GM19193 (cell line): ENCODE results near the gene FRYL.

ENCODE experiments used
- POLR2A ChIP-seq: IDR thresholded peaks from 4 replicates; pipeline ENCODE4 v1.6.1; 2011; ENCODE audit not compliant: insufficient read depth, insufficient read length; ENCODE audit errors: extremely low read depth

The FRYL gene

DNA sequence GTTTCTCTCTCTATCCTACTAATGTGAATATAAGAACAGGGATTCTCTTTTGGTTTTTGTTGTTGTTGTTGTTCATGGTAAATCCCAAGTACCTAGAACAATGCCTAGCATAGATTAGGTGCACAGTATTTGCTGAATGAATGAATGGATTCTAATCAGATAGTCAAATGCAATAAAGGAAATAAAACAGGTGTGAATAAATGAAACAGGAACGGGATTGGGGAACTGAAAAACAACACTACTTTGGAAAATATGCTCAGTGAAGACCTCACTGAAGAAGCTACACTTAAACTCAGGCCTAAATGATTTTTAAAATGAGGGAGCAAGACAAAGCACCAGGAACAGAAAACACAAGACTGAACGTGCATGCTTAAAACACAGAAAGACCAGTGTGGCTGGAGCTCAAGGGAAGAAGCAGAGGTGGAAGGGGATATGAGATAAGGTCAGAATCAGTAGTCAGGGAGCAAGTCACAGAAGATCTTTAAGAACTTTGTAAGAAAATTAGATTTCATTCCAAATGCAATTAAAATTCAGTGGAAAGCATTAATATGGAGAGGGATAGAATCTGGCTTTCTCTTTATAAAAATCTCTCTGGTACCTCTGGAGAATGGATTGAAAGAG is 145.3 kb downstream of the FRYL start:
- no peak for TF ChIP-seq POLR2A

DNA sequence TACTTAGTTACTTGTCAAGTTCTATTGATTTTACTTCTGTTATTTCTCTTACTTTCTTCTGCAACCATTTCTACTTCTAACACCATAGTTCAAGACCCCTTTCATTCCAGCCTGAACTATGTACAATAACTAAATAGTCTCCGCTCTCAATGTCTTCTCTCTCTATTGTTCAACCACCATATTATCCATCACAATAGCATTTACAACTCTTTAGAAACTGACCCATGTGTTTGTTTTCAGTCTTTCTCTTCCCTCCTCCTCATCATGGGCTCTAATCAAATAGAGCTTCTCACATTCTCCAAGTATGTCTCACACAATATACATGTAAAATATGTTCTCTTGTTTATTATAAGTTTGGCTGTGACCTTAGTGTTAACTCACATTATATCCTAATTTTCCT is 146.4 kb downstream of the FRYL start:
- no peak for TF ChIP-seq POLR2A

DNA sequence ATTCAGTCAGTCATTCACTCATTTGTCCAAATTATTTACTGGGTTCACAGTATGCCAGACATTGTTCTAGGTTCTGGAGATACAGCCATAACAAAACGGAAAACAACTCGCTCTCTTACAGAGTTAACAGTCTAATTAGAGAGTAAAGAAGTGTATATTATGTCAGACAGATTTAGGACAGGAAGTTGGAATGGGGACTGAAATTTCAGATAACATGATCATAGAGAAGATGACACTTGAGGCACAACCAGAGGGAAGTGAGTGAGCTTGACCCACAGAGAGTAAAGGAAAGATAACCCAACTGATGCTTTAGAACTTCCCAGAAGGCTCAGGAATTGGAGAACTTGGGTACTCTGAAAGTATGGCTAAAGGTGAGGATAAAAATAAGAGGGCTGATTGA is 150.6 kb downstream of the FRYL start:
- no peak for TF ChIP-seq POLR2A

DNA sequence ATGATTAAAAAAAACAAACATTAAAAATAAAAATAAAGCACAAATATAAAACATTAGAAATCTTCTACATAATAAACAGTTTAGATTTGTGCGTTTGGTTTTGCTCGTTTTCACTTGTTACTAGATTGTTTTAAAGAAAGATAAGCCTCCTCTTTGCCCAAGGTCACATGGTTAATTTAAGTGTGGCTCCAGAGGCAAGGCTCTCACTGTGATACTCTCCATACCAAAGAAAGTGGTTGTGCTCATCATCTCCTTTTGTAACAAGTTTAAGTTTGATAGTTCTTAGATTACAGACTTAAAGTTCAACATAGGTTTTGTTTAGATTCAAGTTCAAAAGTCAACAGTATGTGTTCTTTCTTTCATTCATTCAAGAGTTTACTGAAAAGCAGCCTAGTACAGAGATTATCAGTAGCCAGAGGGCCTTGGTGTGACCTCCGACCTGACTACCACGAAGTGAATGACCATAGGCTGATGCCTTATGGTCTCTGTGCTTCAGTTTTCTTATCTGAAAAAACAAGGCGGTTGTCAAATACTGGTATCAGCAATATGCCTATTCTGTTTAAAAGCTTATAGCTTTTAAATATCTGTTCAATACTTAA is 156.8 kb downstream of the FRYL start:
- TF ChIP-seq POLR2A: no peak

DNA sequence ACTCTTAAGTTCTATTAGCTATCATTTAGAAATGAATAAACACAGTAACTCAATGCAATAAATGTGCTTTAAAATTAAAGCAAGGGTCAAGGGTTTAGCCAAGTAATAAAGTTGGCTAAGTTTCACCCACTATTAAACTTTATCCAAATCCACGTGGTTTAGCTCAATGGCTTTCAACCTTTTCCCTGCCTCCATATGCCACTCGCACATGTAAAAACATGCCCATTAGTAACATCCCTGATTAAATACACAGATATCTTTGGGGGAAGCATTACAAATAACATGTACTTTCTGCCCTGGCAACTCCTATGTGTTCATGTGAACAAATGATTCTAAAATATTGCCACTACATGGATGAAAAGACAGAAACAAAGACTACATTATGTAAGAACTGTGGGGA is 159.2 kb downstream of the FRYL start:
- no peak for TF ChIP-seq POLR2A

DNA sequence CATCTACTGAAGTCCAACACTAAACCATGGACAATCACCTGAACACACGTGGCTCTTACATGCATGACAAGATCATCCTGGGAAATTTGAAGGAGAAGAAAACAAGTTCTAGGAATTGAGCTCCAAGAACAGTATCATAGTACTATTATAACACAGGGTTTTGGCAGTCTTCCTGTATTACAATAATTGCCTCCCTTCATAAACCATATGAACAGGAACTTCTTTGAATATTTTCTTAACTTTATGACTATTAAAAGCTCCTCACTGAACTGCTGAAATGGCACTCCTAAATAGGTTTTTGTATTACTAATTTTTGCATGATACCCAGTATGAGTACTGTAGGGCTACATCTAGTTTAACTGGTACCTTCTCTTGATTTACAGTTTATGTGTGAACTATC is 160.0 kb downstream of the FRYL start:
- no peak for TF ChIP-seq POLR2A

DNA sequence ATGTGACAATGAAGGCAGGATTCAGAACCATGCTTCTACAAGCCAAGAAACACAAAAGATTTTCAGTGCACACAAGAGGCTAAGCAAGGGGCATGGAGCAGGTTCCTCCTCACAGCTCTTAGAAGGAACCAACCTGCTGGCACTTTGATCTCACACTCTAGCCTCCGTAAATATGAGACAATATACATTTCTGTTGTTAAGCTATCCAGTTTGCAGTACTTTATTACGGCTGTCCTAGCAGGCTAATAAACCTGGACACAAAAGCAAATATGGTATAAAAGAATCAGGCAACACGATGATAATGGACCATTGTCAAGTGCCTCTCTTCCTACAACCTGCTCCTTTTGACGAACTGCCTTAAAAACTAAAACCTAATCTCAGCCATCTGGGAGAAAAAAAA is 175.6 kb downstream of the FRYL start:
- TF ChIP-seq POLR2A: no peak

DNA sequence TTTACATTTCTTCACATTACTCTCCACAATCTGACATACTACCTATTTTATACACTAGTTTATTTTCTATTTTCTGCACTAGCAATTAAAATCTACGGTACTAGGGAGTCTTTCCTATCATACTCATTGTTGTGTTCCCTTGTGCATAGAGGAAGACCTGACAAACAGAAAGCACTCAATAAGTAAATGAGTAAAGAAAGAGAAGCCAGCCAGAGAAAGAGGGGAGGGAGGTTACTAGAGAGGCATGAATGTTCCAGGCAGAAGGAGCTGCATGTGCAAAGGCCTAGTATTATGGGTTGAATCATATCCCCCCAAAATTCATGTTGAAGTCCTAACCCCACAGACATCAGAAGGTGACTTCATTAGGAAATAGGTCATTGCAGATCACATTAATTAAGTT is 176.0 kb downstream of the FRYL start:
- no peak for TF ChIP-seq POLR2A

DNA sequence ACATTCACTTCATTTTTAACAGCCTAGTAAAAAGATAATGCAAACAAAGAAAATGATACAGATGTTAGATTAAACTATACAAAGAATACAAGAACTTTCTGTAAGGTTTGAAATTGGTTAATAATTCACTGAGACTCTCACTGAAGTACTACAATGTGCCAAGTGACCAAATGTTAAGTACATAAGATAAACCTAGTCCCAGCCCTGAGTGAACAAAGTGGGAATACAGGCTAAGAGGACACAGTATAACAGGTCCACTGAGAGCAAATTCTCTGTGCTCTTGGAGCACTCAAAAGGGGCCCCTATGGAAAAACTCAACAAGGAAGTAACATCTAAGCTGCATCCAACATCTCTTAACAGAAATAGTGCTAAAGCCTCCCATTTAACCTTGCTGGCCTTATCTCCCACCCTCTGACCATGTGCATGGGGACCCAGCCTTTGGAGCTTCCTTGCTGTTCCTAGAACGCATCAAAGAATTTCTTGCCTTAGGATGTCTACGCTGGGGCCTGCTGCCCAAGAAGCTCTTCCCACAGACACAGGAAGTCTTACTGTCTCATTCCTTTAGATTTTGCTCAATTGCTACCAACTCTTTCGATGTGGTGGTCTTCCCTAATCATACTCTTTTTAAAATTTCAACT is 176.6 kb downstream of the FRYL start:
- no peak for TF ChIP-seq POLR2A

DNA sequence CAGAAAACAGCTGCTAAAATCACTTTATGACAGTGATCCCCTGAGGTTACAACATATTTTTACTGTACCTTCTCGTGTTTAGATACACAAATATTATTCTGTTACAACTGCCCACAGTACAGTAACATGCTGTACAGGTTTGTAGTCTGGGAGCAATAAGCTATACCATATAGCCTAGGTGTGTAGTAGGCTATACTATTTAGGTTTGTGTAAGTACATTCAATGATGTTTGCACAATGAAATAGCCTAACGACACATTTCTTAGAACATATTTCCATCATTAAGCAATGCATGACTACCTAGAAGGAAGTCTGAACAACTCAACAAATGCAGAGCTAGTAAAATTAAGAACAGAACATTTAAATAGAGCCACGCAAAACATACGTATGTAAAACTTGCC is 177.3 kb downstream of the FRYL start:
- no peak for TF ChIP-seq POLR2A

DNA sequence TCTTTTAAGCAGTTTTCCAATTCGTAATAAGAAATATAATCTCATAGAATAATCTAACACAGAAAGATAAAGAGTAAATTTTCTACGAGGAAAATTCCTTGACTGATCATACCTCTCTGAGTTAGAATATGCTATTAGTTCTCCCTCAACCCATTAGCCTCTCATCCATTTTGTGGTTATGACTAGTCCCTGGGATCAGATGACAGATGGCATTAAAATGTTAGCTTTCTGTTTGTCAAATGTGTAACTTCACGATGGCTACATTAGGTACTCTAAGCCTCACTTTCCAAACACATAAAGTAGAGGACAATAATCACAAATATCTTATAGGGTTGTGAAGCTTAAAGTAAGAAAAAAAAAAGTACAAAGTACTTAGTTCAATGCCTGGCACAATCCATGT is 177.9 kb downstream of the FRYL start:
- no peak for TF ChIP-seq POLR2A

DNA sequence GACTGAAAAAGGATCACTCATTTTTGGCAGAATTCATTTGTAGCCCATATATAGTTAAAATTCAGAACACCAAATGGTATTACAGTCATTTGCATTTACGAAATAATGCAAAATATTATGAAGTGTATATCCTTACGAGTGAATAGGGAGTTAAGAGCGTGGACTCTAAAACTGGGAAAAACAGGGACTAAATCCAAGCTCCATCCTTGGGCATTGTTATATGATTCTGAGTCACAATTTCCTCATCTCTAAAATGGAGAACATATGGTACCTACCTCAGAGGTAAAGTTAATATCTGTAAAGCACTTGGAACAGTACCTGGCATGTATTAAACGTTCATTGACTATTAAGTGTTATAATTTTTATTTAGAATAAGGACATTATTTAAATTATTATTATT is 183.7 kb downstream of the FRYL start:
- TF ChIP-seq POLR2A: no peak

DNA sequence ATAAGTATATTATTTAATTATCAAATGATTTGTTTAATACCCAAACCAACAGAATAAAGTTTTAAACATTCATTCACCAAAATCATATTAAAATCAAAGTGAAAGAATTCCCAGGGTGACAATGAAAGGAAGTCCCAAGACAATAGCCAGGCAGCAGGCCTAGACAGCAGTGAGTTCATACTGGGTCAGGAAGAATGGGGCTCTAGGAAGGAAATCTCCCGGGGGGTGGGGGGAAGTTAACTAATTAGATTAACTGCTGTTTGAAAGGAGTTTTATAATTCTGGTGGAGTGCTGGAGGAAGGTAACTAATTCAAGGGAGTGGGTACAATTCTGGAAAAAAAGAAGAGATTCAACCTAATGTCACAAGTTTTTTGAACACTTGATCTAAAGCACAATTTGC is 185.9 kb downstream of the FRYL start:
- no peak for TF ChIP-seq POLR2A

DNA sequence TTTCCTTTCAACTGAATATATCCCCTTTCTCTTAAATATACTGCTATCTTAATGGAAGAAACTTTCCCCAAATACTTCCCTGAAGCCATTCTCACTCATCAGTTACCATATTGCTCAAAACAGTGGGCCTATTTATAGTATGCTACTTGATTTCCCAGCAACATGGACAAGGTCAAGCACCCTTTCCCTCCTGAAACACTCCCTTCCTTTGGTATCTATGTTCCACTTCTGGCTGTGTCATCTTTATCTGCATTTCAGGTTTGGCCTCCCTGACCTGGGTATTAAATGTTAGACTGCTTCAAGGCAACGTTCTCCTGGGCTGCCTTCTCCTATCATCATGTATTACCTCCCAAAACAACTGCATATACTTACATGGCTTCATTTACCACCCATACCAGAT is 188.7 kb downstream of the FRYL start:
- no peak for TF ChIP-seq POLR2A

DNA sequence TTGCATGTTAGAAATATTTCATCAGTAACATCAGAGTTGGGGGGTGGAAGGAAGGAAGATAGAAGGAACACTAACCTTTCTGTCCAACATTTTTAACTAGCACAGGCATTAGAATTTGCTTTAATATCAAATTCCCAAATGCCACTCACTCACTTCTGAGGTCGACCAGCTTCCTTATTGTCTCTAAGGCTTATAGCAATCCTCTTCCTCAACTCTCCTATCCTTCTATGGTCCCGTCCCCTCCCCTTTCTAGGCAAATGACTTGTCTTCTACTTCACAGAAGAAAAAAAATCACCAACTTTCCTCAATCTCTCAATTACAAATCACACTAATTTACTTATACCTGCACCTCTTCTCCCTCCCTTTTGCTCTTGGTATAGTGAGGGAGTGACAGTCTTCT is 189.2 kb downstream of the FRYL start:
- no peak for TF ChIP-seq POLR2A

DNA sequence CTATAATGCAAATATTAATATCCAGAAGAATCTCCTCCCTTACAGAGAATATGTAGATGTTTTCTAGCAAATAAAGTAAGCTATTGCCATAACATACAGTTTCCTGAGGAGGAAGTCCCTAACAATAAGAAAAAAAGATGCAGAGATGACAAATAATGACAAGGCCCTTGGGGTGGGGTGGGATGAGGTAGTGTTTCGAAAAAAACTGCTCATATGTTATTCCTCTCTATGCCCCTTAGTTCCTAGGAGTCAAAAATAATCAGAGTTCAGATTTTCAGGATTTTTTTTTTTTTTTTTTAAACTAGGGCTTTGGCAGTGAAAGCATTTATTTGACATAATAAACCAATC is 191.0 kb downstream of the FRYL start:
- TF ChIP-seq POLR2A: no peak
